OCI-M2 (cell line): Measurements from ENCODE around the gene MYADML2.

ENCODE experiments used
- DNase-seq: peaks from one replicate; lab custom pipeline; 2025; ENCODE audit not compliant: unreplicated experiment; lab: John Stamatoyannopoulos, UW

Gene MYADML2

GRCh38 chr17:81901167-81902022 is 45.6 kb downstream of the MYADML2 start:
- DNase-seq: no peak

- DNase-seq: no peak
Observed at GRCh38 chr17:81900181-81900820, 46.7 kb downstream of the MYADML2 start.

GRCh38 chr17:81899514-81900166 is 47.4 kb downstream of the MYADML2 start:
- no peak for DNase-seq

GRCh38 chr17:81898885-81899284 is 48.1 kb downstream of the MYADML2 start:
- DNase-seq: no peak

- no peak for DNase-seq
Observed at GRCh38 chr17:81898029-81898866, 48.8 kb downstream of the MYADML2 start.

GRCh38 chr17:81895400-81895799 is 51.6 kb downstream of the MYADML2 start:
- DNase-seq: no peak

- DNase-seq: no peak
Observed at GRCh38 chr17:81891303-81891552, 55.8 kb downstream of the MYADML2 start.

- DNase-seq: no peak
Observed at GRCh38 chr17:81890447-81891302, 56.4 kb downstream of the MYADML2 start.
